Measurements from ENCODE around the gene CRMP1.

The CRMP1 gene

DNA sequence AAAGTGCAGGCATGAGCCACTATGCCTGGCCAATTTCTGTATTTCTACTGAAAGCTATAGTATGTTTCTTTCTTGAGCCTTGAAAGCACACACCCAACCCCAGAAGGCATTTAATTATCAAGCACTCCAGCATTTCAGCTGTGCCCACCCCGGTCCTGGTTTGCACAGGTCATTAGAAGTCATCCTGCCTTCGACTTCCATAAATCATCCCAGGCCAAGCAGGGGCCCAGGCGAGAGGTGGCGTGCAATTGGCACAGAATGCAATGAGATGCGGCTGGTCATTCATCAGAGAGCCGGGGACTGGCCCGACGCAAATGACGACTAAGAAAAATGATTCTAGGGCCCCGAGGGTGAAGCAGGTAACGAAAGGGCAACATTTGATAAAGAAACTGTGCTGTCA, 24.8 kb upstream of the CRMP1 start:
- Histone ChIP-seq H3K4me3 (ENCODE audit: low read length) (no peak overlapping the region), H3K9ac (ENCODE audit: low read length) (no peak overlapping the region), H3K9me3 (ENCODE audit: control insufficient read depth, low read length) (no peaks in the 10 kb centered on the region), H3K36me3 (ENCODE audit: control insufficient read depth, insufficient read depth, low read length) (no peaks in the 10 kb centered on the region), H3K4me1 (ENCODE audit: control insufficient read depth, insufficient read depth, low read length) (no peaks in the 10 kb centered on the region), H3K27me3 (ENCODE audit: control insufficient read depth, insufficient read depth, low read length) (peaks cover 7% of the 10 kb centered on the region)

DNA sequence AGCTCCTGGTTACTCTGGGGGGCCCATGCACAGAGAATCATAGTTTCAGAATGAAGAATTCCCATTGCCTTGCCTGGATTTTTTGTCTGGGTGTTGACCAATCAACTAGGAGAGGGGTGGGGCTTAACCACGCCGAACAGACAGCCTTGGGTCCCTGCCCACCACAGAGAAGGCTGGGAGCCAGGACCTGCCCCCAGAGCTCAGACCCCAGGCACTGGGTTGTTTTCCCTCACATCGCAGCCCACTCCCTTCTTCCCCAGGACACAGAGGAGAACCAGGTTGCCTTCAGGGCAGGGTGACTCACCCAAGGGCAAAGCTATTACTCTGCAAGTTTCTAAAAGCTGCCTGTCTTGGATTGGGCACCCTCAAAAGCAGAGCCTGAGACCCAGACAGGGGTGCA, 23.3 kb upstream of the CRMP1 start:
- H3K4me3 ChIP-seq (ENCODE audit: low read length), result no peak overlapping the region
- H3K9me3 ChIP-seq (ENCODE audit: control insufficient read depth, low read length), result no peaks in the 10 kb centered on the region
- no peaks in the 10 kb centered on the region for H3K4me1 ChIP-seq (ENCODE audit: control insufficient read depth, insufficient read depth, low read length)
- no peak overlapping the region for H3K9ac ChIP-seq (ENCODE audit: low read length)
- no peaks in the 10 kb centered on the region for H3K36me3 ChIP-seq (ENCODE audit: control insufficient read depth, insufficient read depth, low read length)
- H3K27me3 ChIP-seq (ENCODE audit: control insufficient read depth, insufficient read depth, low read length), result peaks cover 7% of the 10 kb centered on the region

DNA sequence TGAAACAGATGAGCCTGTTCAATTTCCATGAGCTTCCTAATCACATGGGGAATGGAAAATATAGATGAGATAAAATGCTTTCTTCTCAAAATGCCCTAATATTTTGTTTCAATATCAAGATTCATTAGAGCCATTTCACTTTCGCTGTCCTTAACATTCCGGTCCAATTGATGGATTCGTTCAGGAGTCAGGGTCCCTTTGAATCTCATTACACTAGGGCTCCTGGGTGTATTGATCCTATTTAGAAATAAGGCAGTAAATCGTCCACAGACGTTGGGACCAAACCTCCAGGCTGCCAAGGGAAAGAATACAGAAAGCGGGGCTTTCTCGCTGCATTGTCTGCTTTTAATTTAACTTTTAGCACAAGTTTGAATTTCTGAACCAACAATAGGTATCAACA, 20.6 kb upstream of the CRMP1 start:
- H3K27me3 ChIP-seq (ENCODE audit: control insufficient read depth, insufficient read depth, low read length), result peaks cover under 1% of the 10 kb centered on the region
- H3K4me1 ChIP-seq (ENCODE audit: control insufficient read depth, insufficient read depth, low read length), result no peaks in the 10 kb centered on the region
- no peaks in the 10 kb centered on the region for H3K36me3 ChIP-seq (ENCODE audit: control insufficient read depth, insufficient read depth, low read length)
- H3K9me3 ChIP-seq (ENCODE audit: control insufficient read depth, low read length), result no peaks in the 10 kb centered on the region
- H3K9ac ChIP-seq (ENCODE audit: low read length), result no peak overlapping the region
- H3K4me3 ChIP-seq (ENCODE audit: low read length), result no peak overlapping the region

DNA sequence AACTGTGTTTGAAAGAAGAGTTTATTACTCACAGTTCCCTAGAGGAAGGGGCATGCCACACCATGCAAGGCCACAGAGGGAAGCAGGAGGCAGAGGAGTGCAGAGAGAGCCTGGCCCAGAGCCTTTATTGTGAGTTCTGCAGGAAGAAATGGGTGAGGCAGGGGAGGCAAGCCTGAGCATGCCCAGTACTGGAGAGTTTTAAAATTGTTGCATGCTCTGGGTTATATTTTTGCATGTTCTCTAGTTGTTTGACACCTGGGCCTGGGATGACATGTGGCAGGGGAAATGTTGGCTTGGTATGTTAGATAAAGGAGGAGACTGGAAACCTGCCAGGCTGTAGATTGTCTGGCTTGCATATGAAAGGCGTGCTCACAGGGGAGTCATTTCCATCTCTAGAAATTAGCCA, 19.7 kb upstream of the CRMP1 start:
- H3K9me3 ChIP-seq (ENCODE audit: control insufficient read depth, low read length), result no peaks in the 10 kb centered on the region
- H3K36me3 ChIP-seq (ENCODE audit: control insufficient read depth, insufficient read depth, low read length), result no peaks in the 10 kb centered on the region
- H3K9ac ChIP-seq (ENCODE audit: low read length), result no peak overlapping the region
- H3K4me1 ChIP-seq (ENCODE audit: control insufficient read depth, insufficient read depth, low read length), result no peaks in the 10 kb centered on the region
- H3K27me3 ChIP-seq (ENCODE audit: control insufficient read depth, insufficient read depth, low read length), result no peaks in the 10 kb centered on the region
- H3K4me3 ChIP-seq (ENCODE audit: low read length), result no peak overlapping the region

DNA sequence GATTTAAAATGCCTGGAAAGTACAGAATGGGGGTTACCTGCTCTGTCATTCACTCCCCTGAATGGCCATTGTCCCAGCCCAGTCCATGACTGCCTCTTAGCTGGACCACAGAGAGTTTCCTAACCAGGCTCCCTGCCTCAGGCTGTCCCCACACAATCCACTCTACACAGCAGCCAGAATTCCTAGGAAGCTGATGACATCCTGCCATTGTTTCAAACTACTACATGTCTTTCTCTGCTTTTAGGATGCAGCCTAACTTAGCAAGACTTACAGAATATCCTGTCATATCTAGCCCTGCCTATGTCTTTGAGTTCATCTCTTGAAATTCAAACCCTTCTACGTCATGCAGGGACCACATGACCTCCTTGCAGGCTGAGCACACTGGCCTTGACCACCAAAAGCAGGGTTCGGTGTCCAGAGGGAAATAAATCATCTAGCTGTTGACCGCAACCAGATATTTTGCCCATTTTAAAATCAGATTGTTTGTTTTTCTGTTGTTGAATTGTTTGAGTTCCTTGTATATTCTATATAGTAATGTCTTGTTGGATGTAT, 16.1 kb upstream of the CRMP1 start:
- no peaks in the 10 kb centered on the region for H3K9me3 ChIP-seq (ENCODE audit: control insufficient read depth, low read length)
- H3K4me3 ChIP-seq (ENCODE audit: low read length), result no peak overlapping the region
- H3K9ac ChIP-seq (ENCODE audit: low read length), result no peak overlapping the region
- H3K36me3 ChIP-seq (ENCODE audit: control insufficient read depth, insufficient read depth, low read length), result no peaks in the 10 kb centered on the region
- H3K4me1 ChIP-seq (ENCODE audit: control insufficient read depth, insufficient read depth, low read length), result peaks cover 3% of the 10 kb centered on the region
- peaks cover 6% of the 10 kb centered on the region for H3K27me3 ChIP-seq (ENCODE audit: control insufficient read depth, insufficient read depth, low read length)

DNA sequence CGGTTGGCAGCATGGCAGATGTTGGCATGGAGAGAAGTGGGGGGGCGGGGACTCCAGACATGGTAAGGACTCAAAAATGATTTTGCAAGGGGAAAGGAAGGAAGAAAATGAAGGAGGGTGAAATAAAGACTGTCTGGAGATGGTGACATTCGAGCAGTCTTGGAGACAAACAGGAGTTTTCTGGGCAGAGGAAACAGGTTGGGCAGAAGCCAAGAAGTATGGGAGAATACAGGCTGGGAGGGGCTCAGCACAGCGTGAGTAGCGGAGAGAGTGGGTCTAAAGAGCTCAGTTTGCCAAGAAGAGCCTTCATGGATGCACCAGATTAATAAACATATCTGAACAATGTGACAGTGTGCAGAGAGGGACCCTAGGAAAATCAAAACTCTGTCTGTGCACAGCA, 13.3 kb upstream of the CRMP1 start:
- Histone ChIP-seq H3K36me3 (ENCODE audit: control insufficient read depth, insufficient read depth, low read length) (no peaks in the 10 kb centered on the region), H3K4me1 (ENCODE audit: control insufficient read depth, insufficient read depth, low read length) (peaks cover 3% of the 10 kb centered on the region), H3K4me3 (ENCODE audit: low read length) (no peak overlapping the region), H3K27me3 (ENCODE audit: control insufficient read depth, insufficient read depth, low read length) (peaks cover 6% of the 10 kb centered on the region), H3K9me3 (ENCODE audit: control insufficient read depth, low read length) (no peaks in the 10 kb centered on the region), H3K9ac (ENCODE audit: low read length) (no peak overlapping the region)

DNA sequence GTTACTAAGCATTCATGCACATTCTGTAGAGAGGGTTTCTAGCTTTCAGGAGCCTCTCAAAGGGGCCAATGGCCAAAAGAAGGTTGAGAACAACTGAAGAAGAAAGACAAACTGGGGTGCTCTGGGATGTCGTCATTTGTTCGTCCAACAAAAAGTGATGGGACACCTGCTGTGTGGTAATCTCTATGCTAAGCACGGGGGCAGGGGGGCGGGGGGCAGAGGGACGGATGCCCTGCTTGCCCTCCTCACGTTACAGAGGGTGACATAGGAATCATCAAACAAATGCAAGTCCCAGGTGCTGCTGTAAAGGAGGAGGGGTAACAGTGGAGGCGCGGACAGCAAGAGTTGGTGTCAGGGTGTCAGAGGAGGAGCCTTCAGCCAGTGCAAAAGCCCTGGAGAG, 12.8 kb upstream of the CRMP1 start:
- Histone ChIP-seq H3K4me3 (ENCODE audit: low read length) (no peak overlapping the region), H3K9me3 (ENCODE audit: control insufficient read depth, low read length) (no peaks in the 10 kb centered on the region), H3K9ac (ENCODE audit: low read length) (no peak overlapping the region), H3K36me3 (ENCODE audit: control insufficient read depth, insufficient read depth, low read length) (no peaks in the 10 kb centered on the region), H3K4me1 (ENCODE audit: control insufficient read depth, insufficient read depth, low read length) (peaks cover 3% of the 10 kb centered on the region), H3K27me3 (ENCODE audit: control insufficient read depth, insufficient read depth, low read length) (peaks cover 6% of the 10 kb centered on the region)

DNA sequence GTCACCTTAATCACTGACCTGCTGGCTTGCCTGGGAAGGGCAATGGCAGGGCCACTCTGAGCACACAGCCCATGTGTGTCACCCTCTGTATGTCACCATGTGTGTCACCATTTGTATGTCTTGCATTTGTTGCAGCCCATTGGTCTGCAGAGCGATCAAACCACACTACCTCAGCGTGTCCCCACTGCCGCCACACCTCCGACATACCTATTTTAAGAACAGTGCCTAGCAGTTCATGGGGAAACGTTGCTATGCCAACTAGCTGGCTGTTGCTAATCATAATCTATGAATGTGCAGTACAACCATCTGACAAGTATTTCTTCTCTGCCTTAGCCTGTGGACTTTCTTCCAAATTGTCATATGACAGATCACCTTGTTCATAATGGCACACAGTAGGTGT, 8.0 kb upstream of the CRMP1 start:
- Histone ChIP-seq H3K9me3 (ENCODE audit: control insufficient read depth, low read length) (no peaks in the 10 kb centered on the region), H3K9ac (ENCODE audit: low read length) (no peak overlapping the region), H3K36me3 (ENCODE audit: control insufficient read depth, insufficient read depth, low read length) (no peaks in the 10 kb centered on the region), H3K27me3 (ENCODE audit: control insufficient read depth, insufficient read depth, low read length) (peaks cover 10% of the 10 kb centered on the region), H3K4me1 (ENCODE audit: control insufficient read depth, insufficient read depth, low read length) (peaks cover 3% of the 10 kb centered on the region), H3K4me3 (ENCODE audit: low read length) (no peak overlapping the region)

DNA sequence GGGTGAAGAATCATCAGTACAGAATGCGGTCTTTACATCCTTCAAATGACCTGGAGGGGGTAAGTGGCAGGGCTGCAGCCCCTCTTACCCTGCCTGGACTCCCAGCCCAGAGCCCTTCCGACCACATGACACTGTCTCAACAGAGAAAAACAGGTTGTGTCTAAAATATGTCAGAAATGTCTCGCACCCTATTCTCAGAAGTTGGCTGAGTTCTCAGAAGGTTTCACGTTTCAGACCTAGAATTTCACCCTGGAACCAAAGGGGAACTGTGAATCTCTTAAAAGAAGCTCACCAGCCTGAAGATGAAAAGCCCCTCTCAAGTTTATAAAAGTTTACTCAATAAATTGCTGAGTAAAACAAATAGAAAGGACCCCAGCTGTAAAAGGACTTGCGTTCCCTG, 7.0 kb upstream of the CRMP1 start:
- Histone ChIP-seq H3K9ac (ENCODE audit: low read length) (no peak overlapping the region), H3K4me1 (ENCODE audit: control insufficient read depth, insufficient read depth, low read length) (peaks cover 3% of the 10 kb centered on the region), H3K36me3 (ENCODE audit: control insufficient read depth, insufficient read depth, low read length) (no peaks in the 10 kb centered on the region), H3K4me3 (ENCODE audit: low read length) (no peak overlapping the region), H3K27me3 (ENCODE audit: control insufficient read depth, insufficient read depth, low read length) (peaks cover 12% of the 10 kb centered on the region), H3K9me3 (ENCODE audit: control insufficient read depth, low read length) (no peaks in the 10 kb centered on the region)

DNA sequence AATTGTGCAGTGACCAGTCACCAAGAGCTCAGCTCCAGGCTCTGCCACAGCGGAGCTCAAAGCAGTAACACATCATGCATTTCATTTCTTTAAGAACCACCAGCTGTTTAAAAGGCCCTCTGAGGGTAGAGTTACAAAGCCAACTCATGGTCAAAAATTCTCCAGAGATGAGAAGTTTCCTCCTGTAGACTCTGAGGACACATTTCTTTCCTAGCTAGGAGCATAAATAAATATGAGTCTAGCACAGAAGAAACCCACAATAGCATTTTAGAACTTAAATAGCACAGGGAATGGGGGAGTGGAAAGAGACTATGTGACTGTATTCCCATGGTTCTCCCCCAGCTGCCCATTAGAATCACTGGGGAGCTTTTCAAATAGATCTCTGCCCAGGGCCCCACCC, 6.5 kb upstream of the CRMP1 start:
- Histone ChIP-seq H3K9me3 (ENCODE audit: control insufficient read depth, low read length) (no peaks in the 10 kb centered on the region), H3K4me1 (ENCODE audit: control insufficient read depth, insufficient read depth, low read length) (peaks cover 3% of the 10 kb centered on the region), H3K36me3 (ENCODE audit: control insufficient read depth, insufficient read depth, low read length) (no peaks in the 10 kb centered on the region), H3K27me3 (ENCODE audit: control insufficient read depth, insufficient read depth, low read length) (peaks cover 13% of the 10 kb centered on the region), H3K4me3 (ENCODE audit: low read length) (no peak overlapping the region), H3K9ac (ENCODE audit: low read length) (no peak overlapping the region)

DNA sequence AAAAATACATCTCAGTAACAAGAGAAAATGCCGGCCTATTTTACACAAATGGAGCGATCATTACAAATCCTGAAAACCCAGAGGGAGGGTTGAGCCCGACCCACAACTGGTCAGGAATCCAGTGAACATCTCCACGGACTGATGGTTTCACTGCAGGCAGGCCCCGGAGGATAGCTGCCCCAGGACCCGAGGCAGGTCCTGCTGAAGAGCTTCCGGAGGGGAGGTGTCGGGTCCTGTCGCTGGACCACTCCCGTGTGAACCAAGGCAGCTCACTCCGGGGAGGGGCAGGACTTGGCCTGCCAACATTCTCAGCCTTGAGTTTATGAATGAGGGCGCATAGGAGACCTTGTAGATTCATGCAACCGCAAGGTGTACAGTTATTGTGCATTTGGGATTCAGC, 4.8 kb upstream of the CRMP1 start:
- peaks cover 22% of the 10 kb centered on the region for H3K27me3 ChIP-seq (ENCODE audit: control insufficient read depth, insufficient read depth, low read length)

DNA sequence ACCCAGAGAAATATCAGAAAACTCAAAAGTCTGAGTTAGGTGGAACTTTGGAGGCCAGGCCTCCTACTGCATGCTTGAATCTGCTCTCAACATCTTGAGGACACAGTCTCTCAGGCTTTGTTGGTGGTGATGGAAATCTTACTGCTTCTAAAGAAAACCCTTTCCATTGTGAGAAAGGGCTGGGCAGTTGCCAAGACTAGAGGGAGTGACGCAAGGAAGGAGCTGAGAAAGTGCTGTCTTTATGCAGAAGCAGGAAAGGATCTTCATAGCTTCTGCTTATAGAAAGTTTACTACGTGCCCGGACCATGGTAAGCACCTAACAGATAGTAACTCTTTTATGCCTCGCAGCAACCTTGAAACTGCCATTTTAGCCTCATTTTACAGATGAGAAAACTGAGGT, 2.4 kb upstream of the CRMP1 start:
- Histone ChIP-seq H3K36me3 (ENCODE audit: control insufficient read depth, insufficient read depth, low read length) (no peaks in the 10 kb centered on the region), H3K4me3 (ENCODE audit: low read length) (no peak overlapping the region), H3K9ac (ENCODE audit: low read length) (no peak overlapping the region), H3K4me1 (ENCODE audit: control insufficient read depth, insufficient read depth, low read length) (no peaks in the 10 kb centered on the region), H3K9me3 (ENCODE audit: control insufficient read depth, low read length) (no peaks in the 10 kb centered on the region), H3K27me3 (ENCODE audit: control insufficient read depth, insufficient read depth, low read length) (peaks cover 43% of the 10 kb centered on the region)

More for the DNA sequence above, 4.8 kb upstream of the CRMP1 start:
- H3K4me1 ChIP-seq (ENCODE audit: control insufficient read depth, insufficient read depth, low read length), result no peaks in the 10 kb centered on the region
- no peaks in the 10 kb centered on the region for H3K36me3 ChIP-seq (ENCODE audit: control insufficient read depth, insufficient read depth, low read length)
- no peak overlapping the region for H3K4me3 ChIP-seq (ENCODE audit: low read length)
- no peaks in the 10 kb centered on the region for H3K9me3 ChIP-seq (ENCODE audit: control insufficient read depth, low read length)
- H3K9ac ChIP-seq (ENCODE audit: low read length), result no peak overlapping the region

DNA sequence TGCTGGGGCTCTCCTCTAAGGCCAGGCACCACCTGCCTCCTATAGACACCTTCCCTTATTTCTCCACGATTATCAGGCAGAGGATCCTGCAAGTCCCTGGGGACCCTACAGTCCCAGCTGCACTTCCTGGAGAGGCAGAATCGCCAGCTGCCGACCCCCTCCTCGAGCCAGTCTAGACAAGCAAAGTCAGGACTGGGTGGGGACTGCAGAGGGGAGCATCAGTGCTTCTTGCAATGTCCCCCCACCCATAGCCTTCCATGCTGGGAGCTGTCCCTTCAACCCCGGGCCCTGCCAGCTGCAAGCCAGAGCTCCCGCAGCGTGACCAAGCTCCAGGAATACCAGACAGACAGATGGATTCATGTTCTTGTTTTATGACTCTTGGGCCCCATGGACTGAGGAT, 1.4 kb upstream of the CRMP1 start:
- Histone ChIP-seq H3K9ac (ENCODE audit: low read length) (no peak overlapping the region), H3K4me1 (ENCODE audit: control insufficient read depth, insufficient read depth, low read length) (no peaks in the 10 kb centered on the region), H3K9me3 (ENCODE audit: control insufficient read depth, low read length) (no peaks in the 10 kb centered on the region), H3K27me3 (ENCODE audit: control insufficient read depth, insufficient read depth, low read length) (peaks cover 53% of the 10 kb centered on the region), H3K4me3 (ENCODE audit: low read length) (no peak overlapping the region), H3K36me3 (ENCODE audit: control insufficient read depth, insufficient read depth, low read length) (no peaks in the 10 kb centered on the region)
